C4-2B (cell line): ENCODE measurements around the gene UFSP2.

ENCODE experiments used
- ZFX ChIP-seq: fragments of 450-650 bp; IDR thresholded peaks from 2 replicates; pipeline ENCODE4 v1.6.1; 2017
- TF ChIP-seq, protein P1 (sequence below): fragments of 450-650 bp; conservative IDR thresholded peaks from 2 replicates; pipeline ENCODE4 v1.5.1; 2017; ENCODE audit warnings: mild to moderate bottlenecking

GRCh38 chr4:185437809-185438208 lies 12.0 kb upstream of the UFSP2 start:
- TF ChIP-seq, protein P1, sequence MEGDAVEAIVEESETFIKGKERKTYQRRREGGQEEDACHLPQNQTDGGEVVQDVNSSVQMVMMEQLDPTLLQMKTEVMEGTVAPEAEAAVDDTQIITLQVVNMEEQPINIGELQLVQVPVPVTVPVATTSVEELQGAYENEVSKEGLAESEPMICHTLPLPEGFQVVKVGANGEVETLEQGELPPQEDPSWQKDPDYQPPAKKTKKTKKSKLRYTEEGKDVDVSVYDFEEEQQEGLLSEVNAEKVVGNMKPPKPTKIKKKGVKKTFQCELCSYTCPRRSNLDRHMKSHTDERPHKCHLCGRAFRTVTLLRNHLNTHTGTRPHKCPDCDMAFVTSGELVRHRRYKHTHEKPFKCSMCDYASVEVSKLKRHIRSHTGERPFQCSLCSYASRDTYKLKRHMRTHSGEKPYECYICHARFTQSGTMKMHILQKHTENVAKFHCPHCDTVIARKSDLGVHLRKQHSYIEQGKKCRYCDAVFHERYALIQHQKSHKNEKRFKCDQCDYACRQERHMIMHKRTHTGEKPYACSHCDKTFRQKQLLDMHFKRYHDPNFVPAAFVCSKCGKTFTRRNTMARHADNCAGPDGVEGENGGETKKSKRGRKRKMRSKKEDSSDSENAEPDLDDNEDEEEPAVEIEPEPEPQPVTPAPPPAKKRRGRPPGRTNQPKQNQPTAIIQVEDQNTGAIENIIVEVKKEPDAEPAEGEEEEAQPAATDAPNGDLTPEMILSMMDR: no peak
- TF ChIP-seq ZFX: no peak
